Measurements from ENCODE around the gene MATCAP1. TPM values are rescaled to one million over a fixed set of nuclear protein-coding genes. Genes with fewer than 3 reads are reported as not detected.
A peak's percentile ranks its signal among the peaks of the same experiment; 100 is the strongest.

Gene MATCAP1
- total RNA-seq, 1 donor from 2014 or later = 14.9 TPM

GRCh38 chr16:67144943-67145342, 38.8 kb downstream of the MATCAP1 start:
- ATAC-seq (no peak), DNase-seq (ENCODE audit: low spot score) (no peak)

- no peak for DNase-seq (ENCODE audit: low spot score)
- no peak for ATAC-seq
Measured at GRCh38 chr16:67142342-67142741, 41.4 kb downstream of the MATCAP1 start.

- DNase-seq (ENCODE audit: low spot score) (no peak), ATAC-seq (no peak)
Measured at GRCh38 chr16:67141391-67141790, 42.4 kb downstream of the MATCAP1 start.

- ATAC-seq = no peak
- DNase-seq (ENCODE audit: low spot score) = no peak
Measured at GRCh38 chr16:67137605-67138004, 46.2 kb downstream of the MATCAP1 start.

- DNase-seq (ENCODE audit: low spot score) (no peak), ATAC-seq (peak; percentile 9)
Measured at GRCh38 chr16:67129422-67129821, 54.3 kb downstream of the MATCAP1 start.

GRCh38 chr16:67128887-67129286, 54.9 kb downstream of the MATCAP1 start:
- ATAC-seq = no peak
- no peak for DNase-seq (ENCODE audit: low spot score)

- DNase-seq (ENCODE audit: low spot score) (no peak), ATAC-seq (no peak)
Measured at GRCh38 chr16:67128417-67128816, 55.3 kb downstream of the MATCAP1 start.

Other genes with a start within 250 kb of the MATCAP1 start
- 42.6 TPM for gene CIAO2B, start 249.6 kb downstream of the MATCAP1 start, total RNA-seq
- gene CES2, start 248.4 kb downstream of the MATCAP1 start, total RNA-seq = 286 TPM
- 80.3 TPM for gene CES3, start 222.7 kb downstream of the MATCAP1 start, total RNA-seq
- gene CES4A, start 195.4 kb downstream of the MATCAP1 start, total RNA-seq = 67.7 TPM
- 12.2 TPM for gene CBFB, start 154.8 kb downstream of the MATCAP1 start, total RNA-seq
- 29.1 TPM for gene PHAF1, start 74.0 kb downstream of the MATCAP1 start, total RNA-seq
- gene B3GNT9, start 33.0 kb downstream of the MATCAP1 start, total RNA-seq = 1.6 TPM
- gene TRADD, start 24.1 kb downstream of the MATCAP1 start, total RNA-seq = 12.1 TPM
- 20.6 TPM for gene FBXL8, start 24.0 kb downstream of the MATCAP1 start, total RNA-seq
- 60.5 TPM for gene HSF4, start 19.2 kb downstream of the MATCAP1 start, total RNA-seq
- gene NOL3, start 13.4 kb downstream of the MATCAP1 start, total RNA-seq = 40.7 TPM
- 1.8 TPM for gene EXOC3L1, start 6.2 kb upstream of the MATCAP1 start, total RNA-seq
- 19.0 TPM for gene E2F4, start 8.2 kb upstream of the MATCAP1 start, total RNA-seq
- 5.2 TPM for gene ELMO3, start 15.2 kb upstream of the MATCAP1 start, total RNA-seq
- gene TMEM208, start 43.2 kb upstream of the MATCAP1 start, total RNA-seq = 44.9 TPM
- 5.9 TPM for gene FHOD1, start 63.5 kb upstream of the MATCAP1 start, total RNA-seq
- 0.30 TPM for gene SLC9A5, start 65.0 kb upstream of the MATCAP1 start, total RNA-seq
- 0.20 TPM for gene PLEKHG4, start 95.6 kb upstream of the MATCAP1 start, total RNA-seq
- gene KCTD19, start 142.8 kb upstream of the MATCAP1 start, total RNA-seq = not detected
- gene LRRC36, start 142.9 kb upstream of the MATCAP1 start, total RNA-seq = 0.25 TPM
- gene TPPP3, start 209.5 kb upstream of the MATCAP1 start, total RNA-seq = 0.40 TPM
- 1.6 TPM for gene ZDHHC1, start 232.5 kb upstream of the MATCAP1 start, total RNA-seq
- 3.1 TPM for gene HSD11B2, start 247.2 kb upstream of the MATCAP1 start, total RNA-seq